ENCODE data around the gene CCL22. TPM values are rescaled to one million over a fixed set of nuclear protein-coding genes. Genes with fewer than 3 reads are reported as not detected.

Gene CCL22
- polyA plus RNA-seq, 1 donor from 2014 or later: not detected

DNA sequence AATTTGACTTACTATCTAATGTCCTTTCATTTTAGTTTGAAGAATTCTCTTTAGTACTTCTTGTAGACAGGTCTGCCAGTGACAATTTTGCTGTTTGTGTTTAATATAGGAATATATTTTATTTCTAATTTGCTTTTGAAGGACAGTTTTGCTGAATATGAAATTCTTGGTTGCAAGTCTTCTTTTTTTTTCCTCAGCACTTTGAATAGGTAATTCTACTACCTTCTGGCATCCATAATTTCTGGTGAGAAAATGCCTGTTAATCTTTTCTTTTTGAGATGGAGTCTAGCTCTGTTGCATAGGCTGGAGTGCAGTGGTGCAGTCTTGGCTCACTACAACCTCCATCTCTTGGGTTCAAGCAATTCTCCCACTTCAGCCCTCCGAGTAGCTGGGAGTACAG lies 25.2 kb upstream of the CCL22 start:
- no peaks in the 10 kb centered on the region for H3K27me3 ChIP-seq (ENCODE audit: insufficient read depth, low read depth, low read length)
- no peaks in the 10 kb centered on the region for H3F3A ChIP-seq (ENCODE audit: insufficient read depth, low read length, poor library complexity, severe bottlenecking)
- no peak for TF ChIP-seq TAF1 (IDR thresholded peaks at IDR 0.05; ENCODE audit: low read depth)
- H3K4me3 ChIP-seq (ENCODE audit: low read length): no peak overlapping the region
- H4K20me1 ChIP-seq (ENCODE audit: insufficient read depth): no peaks in the 10 kb centered on the region
- no peaks in the 10 kb centered on the region for H3K9me3 ChIP-seq (ENCODE audit: low read length)
- no peaks in the 10 kb centered on the region for H3K9me2 ChIP-seq (ENCODE audit: insufficient read depth, low read length)
- H3K27ac ChIP-seq (ENCODE audit: low read length): no peak overlapping the region
- no peak overlapping the region for H3K4me2 ChIP-seq (ENCODE audit: low read length)
- no peak overlapping the region for H3K9ac ChIP-seq (ENCODE audit: low read length)
- no peaks in the 10 kb centered on the region for H3K79me2 ChIP-seq (replicated peaks; ENCODE audit: insufficient read depth, low read length)
- no peak overlapping the region for H2AFZ ChIP-seq (ENCODE audit: low read depth, low read length)
- H3K36me3 ChIP-seq (ENCODE audit: insufficient read depth, low read length): no peaks in the 10 kb centered on the region

DNA sequence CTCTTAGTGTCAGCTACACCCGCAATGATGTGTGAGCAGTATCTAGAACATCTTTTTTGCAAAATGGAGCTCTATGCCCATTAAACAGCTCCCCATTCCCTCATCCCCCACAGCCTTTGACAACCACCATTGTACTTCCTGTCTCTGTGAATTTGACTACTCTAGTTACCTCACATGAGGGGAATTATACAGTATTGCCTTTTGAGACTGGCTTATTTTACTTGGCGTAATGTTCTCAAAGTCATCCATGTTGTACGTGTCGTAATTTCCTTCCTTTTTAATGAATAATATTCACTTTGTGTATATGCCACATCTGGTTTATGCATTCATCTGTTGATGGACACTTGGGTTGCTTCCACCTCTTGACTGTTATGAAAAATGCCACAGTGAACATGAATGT lies 23.2 kb upstream of the CCL22 start:
- Histone ChIP-seq H3K9me3 (ENCODE audit: low read length) (no peaks in the 10 kb centered on the region), H3F3A (ENCODE audit: insufficient read depth, low read length, poor library complexity, severe bottlenecking) (no peaks in the 10 kb centered on the region), H3K4me3 (ENCODE audit: low read length) (no peak overlapping the region), H4K20me1 (ENCODE audit: insufficient read depth) (no peaks in the 10 kb centered on the region), H3K27ac (ENCODE audit: low read length) (no peak overlapping the region), H3K36me3 (ENCODE audit: insufficient read depth, low read length) (no peaks in the 10 kb centered on the region), H3K4me2 (ENCODE audit: low read length) (no peak overlapping the region), H3K9me2 (ENCODE audit: insufficient read depth, low read length) (no peaks in the 10 kb centered on the region), H3K79me2 (replicated peaks; ENCODE audit: insufficient read depth, low read length) (no peaks in the 10 kb centered on the region), H3K9ac (ENCODE audit: low read length) (no peak overlapping the region), H3K27me3 (ENCODE audit: insufficient read depth, low read depth, low read length) (no peaks in the 10 kb centered on the region), H2AFZ (ENCODE audit: low read depth, low read length) (no peak overlapping the region)
- TF ChIP-seq, protein P1, sequence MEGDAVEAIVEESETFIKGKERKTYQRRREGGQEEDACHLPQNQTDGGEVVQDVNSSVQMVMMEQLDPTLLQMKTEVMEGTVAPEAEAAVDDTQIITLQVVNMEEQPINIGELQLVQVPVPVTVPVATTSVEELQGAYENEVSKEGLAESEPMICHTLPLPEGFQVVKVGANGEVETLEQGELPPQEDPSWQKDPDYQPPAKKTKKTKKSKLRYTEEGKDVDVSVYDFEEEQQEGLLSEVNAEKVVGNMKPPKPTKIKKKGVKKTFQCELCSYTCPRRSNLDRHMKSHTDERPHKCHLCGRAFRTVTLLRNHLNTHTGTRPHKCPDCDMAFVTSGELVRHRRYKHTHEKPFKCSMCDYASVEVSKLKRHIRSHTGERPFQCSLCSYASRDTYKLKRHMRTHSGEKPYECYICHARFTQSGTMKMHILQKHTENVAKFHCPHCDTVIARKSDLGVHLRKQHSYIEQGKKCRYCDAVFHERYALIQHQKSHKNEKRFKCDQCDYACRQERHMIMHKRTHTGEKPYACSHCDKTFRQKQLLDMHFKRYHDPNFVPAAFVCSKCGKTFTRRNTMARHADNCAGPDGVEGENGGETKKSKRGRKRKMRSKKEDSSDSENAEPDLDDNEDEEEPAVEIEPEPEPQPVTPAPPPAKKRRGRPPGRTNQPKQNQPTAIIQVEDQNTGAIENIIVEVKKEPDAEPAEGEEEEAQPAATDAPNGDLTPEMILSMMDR (IDR thresholded peaks at IDR 0.05; ENCODE audit: poor library complexity, severe bottlenecking): no peak
- TF ChIP-seq SMC3 (conservative IDR thresholded peaks at IDR 0.05; ENCODE audit: poor library complexity) (no peak), MXI1 (conservative IDR thresholded peaks at IDR 0.05; ENCODE audit: poor library complexity, severe bottlenecking) (no peak), EP300 (conservative IDR thresholded peaks at IDR 0.05; ENCODE audit: poor library complexity, severe bottlenecking) (no peak), RAD21 (conservative IDR thresholded peaks at IDR 0.05) (no peak), POLR2AphosphoS5 (IDR thresholded peaks at IDR 0.05) (no peak), TAF1 (IDR thresholded peaks at IDR 0.05; ENCODE audit: low read depth) (no peak), EZH2 (IDR thresholded peaks at IDR 0.05; ENCODE audit: borderline replicate concordance, insufficient read depth, low read length, poor library complexity, severe bottlenecking) (no peak)
- TF ChIP-seq, protein P2, sequence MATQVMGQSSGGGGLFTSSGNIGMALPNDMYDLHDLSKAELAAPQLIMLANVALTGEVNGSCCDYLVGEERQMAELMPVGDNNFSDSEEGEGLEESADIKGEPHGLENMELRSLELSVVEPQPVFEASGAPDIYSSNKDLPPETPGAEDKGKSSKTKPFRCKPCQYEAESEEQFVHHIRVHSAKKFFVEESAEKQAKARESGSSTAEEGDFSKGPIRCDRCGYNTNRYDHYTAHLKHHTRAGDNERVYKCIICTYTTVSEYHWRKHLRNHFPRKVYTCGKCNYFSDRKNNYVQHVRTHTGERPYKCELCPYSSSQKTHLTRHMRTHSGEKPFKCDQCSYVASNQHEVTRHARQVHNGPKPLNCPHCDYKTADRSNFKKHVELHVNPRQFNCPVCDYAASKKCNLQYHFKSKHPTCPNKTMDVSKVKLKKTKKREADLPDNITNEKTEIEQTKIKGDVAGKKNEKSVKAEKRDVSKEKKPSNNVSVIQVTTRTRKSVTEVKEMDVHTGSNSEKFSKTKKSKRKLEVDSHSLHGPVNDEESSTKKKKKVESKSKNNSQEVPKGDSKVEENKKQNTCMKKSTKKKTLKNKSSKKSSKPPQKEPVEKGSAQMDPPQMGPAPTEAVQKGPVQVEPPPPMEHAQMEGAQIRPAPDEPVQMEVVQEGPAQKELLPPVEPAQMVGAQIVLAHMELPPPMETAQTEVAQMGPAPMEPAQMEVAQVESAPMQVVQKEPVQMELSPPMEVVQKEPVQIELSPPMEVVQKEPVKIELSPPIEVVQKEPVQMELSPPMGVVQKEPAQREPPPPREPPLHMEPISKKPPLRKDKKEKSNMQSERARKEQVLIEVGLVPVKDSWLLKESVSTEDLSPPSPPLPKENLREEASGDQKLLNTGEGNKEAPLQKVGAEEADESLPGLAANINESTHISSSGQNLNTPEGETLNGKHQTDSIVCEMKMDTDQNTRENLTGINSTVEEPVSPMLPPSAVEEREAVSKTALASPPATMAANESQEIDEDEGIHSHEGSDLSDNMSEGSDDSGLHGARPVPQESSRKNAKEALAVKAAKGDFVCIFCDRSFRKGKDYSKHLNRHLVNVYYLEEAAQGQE (IDR thresholded peaks at IDR 0.05; ENCODE audit: borderline replicate concordance): no peak

DNA sequence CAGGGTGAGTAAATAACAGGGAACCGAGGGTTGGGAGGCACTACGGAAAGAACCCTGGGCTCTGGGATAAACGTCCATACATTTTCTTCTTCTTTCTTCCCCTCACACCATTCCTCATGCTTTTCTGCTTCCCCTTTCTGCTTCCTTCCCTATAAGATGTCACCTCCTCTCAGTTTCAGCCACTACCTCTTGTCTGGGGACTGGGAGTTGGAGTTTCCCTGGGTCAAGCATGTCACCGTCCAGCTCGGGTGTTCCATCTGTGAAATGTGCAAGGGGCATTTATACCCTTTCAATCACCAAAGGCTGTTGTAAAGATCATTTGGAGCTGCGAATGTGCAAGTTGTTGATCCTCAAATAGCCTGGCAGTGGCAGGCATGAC lies 17.5 kb upstream of the CCL22 start:
- Histone ChIP-seq H3K9me2 (ENCODE audit: insufficient read depth, low read length) (no peaks in the 10 kb centered on the region), H3F3A (ENCODE audit: insufficient read depth, low read length, poor library complexity, severe bottlenecking) (no peaks in the 10 kb centered on the region), H3K79me2 (replicated peaks; ENCODE audit: insufficient read depth, low read length) (no peaks in the 10 kb centered on the region), H2AFZ (ENCODE audit: low read depth, low read length) (no peak overlapping the region), H3K9me3 (ENCODE audit: low read length) (no peaks in the 10 kb centered on the region), H3K27me3 (ENCODE audit: insufficient read depth, low read depth, low read length) (no peaks in the 10 kb centered on the region), H3K27ac (ENCODE audit: low read length) (no peak overlapping the region), H3K36me3 (ENCODE audit: insufficient read depth, low read length) (no peaks in the 10 kb centered on the region), H3K9ac (ENCODE audit: low read length) (no peak overlapping the region), H3K4me3 (ENCODE audit: low read length) (no peak overlapping the region), H4K20me1 (ENCODE audit: insufficient read depth) (no peaks in the 10 kb centered on the region), H3K4me2 (ENCODE audit: low read length) (no peak overlapping the region)
- no peak for TF ChIP-seq TAF1 (IDR thresholded peaks at IDR 0.05; ENCODE audit: low read depth)
- no peak for TF ChIP-seq EZH2 (IDR thresholded peaks at IDR 0.05; ENCODE audit: borderline replicate concordance, insufficient read depth, low read length, poor library complexity, severe bottlenecking)
- no peak for TF ChIP-seq SMC3 (conservative IDR thresholded peaks at IDR 0.05; ENCODE audit: poor library complexity)
- no peak for TF ChIP-seq EP300 (conservative IDR thresholded peaks at IDR 0.05; ENCODE audit: poor library complexity, severe bottlenecking)
- TF ChIP-seq, protein P2 (IDR thresholded peaks at IDR 0.05; ENCODE audit: borderline replicate concordance): no peak
- TF ChIP-seq POLR2AphosphoS5 (IDR thresholded peaks at IDR 0.05): no peak
- TF ChIP-seq, protein P1 (IDR thresholded peaks at IDR 0.05; ENCODE audit: poor library complexity, severe bottlenecking): no peak
- no peak for TF ChIP-seq MXI1 (conservative IDR thresholded peaks at IDR 0.05; ENCODE audit: poor library complexity, severe bottlenecking)
- no peak for TF ChIP-seq RAD21 (conservative IDR thresholded peaks at IDR 0.05)
